Osteoblast (primary cell): ENCODE measurements around the gene PLD6. TPM values are rescaled to one million over a fixed set of nuclear protein-coding genes. Genes with fewer than 3 reads are reported as not detected.

Source experiments
- DNase-seq: peaks from one replicate; pipeline ENCODE4 v3.0.0; 2011; ENCODE audit warnings: low spot score, mixed read lengths; ENCODE audit not compliant: insufficient read length; ENCODE audit errors: missing footprints
- H2AFZ ChIP-seq: 2 replicates; pipeline ENCODE4 v1.6.0; 2011; ENCODE audit warnings: mild to moderate bottlenecking, low read length
- H3K27ac ChIP-seq: 2 replicates; pipeline ENCODE4 v1.5.1; 2011; ENCODE audit warnings: mild to moderate bottlenecking, low read depth, low read length, moderate library complexity
- H3K27me3 ChIP-seq: 2 replicates; pipeline ENCODE4 v1.6.0; 2012; ENCODE audit warnings: mild to moderate bottlenecking, control low read depth, inconsistent platforms, low read length, moderate library complexity; ENCODE audit not compliant: insufficient read depth
- H3K36me3 ChIP-seq: 2 replicates; pipeline ENCODE4 v1.5.1; 2011; ENCODE audit warnings: mild to moderate bottlenecking, low read length, control low read depth, moderate library complexity; ENCODE audit not compliant: insufficient read depth
- H3K4me1 ChIP-seq: 2 replicates; pipeline ENCODE4 v1.5.1; 2011; ENCODE audit warnings: mild to moderate bottlenecking, low read length, control low read depth, moderate library complexity; ENCODE audit not compliant: insufficient read depth
- H3K4me2 ChIP-seq: 2 replicates; pipeline ENCODE4 v1.6.0; 2011; ENCODE audit warnings: mild to moderate bottlenecking, low read length; ENCODE audit not compliant: insufficient read depth
- H3K4me3 ChIP-seq: fragments of 200-600 bp; sonication (generic); 3 replicates; pipeline ENCODE4 v1.5.1; 2012; ENCODE audit warnings: mild to moderate bottlenecking, low read length, inconsistent platforms; ENCODE audit not compliant: insufficient read depth
- H3K79me2 ChIP-seq: 2 replicates; pipeline ENCODE4 v1.6.0; 2012; ENCODE audit warnings: mild to moderate bottlenecking, low read length, control low read depth, inconsistent platforms; ENCODE audit not compliant: insufficient read depth
- H3K9me3 ChIP-seq: 2 replicates; pipeline ENCODE4 v1.5.1; 2011; ENCODE audit warnings: low read depth, low read length, control low read depth
- H4K20me1 ChIP-seq: 2 replicates; pipeline ENCODE4 v1.6.0; 2012; ENCODE audit warnings: mild to moderate bottlenecking, low read length, control low read depth; ENCODE audit not compliant: insufficient read depth
- CTCF ChIP-seq: IDR thresholded peaks from 2 replicates; pipeline ENCODE4 v1.5.1; 2011; ENCODE audit warnings: mild to moderate bottlenecking, low read depth, low read length, moderate library complexity; ENCODE audit errors: extremely low read depth
- total RNA-seq: library from RNA; depleted of rRNA; stranded (reverse); fragments of >200 nt; gene quantifications from 2 replicates; pipeline ENCODE4 v1.2.3, GENCODE V29; 2012

The PLD6 gene
- total RNA-seq, 1 donor = 1.4 TPM

GRCh38 chr17:17169396-17169795, 36.7 kb downstream of the PLD6 start:
- H4K20me1 ChIP-seq = peaks cover 53% of the 10 kb centered on the region
- no peaks in the 10 kb centered on the region for H3K4me1 ChIP-seq

GRCh38 chr17:17168401-17168800, 37.7 kb downstream of the PLD6 start:
- peak; percentile 71 for DNase-seq
- no peak overlapping the region for H3K4me2 ChIP-seq
- no peak overlapping the region for H2AFZ ChIP-seq
- no peaks in the 10 kb centered on the region for H3K9me3 ChIP-seq
- no peak overlapping the region for H3K4me3 ChIP-seq
- peaks cover 54% of the 10 kb centered on the region for H4K20me1 ChIP-seq
- no peak for TF ChIP-seq CTCF
- H3K79me2 ChIP-seq = peaks cover 16% of the 10 kb centered on the region
- no peaks in the 10 kb centered on the region for H3K27me3 ChIP-seq
- H3K36me3 ChIP-seq = peaks cover 93% of the 10 kb centered on the region
- H3K27ac ChIP-seq = no peak overlapping the region
- no peaks in the 10 kb centered on the region for H3K4me1 ChIP-seq

More at GRCh38 chr17:17169396-17169795, 36.7 kb downstream of the PLD6 start:
- Histone ChIP-seq H3K36me3 (peaks cover 93% of the 10 kb centered on the region), H3K9me3 (no peaks in the 10 kb centered on the region), H3K27me3 (no peaks in the 10 kb centered on the region), H2AFZ (no peak overlapping the region), H3K79me2 (peaks cover 16% of the 10 kb centered on the region), H3K27ac (no peak overlapping the region), H3K4me3 (no peak overlapping the region), H3K4me2 (no peak overlapping the region)
- TF ChIP-seq CTCF = no peak
- DNase-seq = peak; percentile 54

- peak; percentile 86 for DNase-seq
- Histone ChIP-seq H3K4me1 (no peaks in the 10 kb centered on the region), H2AFZ (no peak overlapping the region), H3K4me2 (no peak overlapping the region), H3K27ac (no peak overlapping the region), H3K4me3 (no peak overlapping the region), H3K27me3 (no peaks in the 10 kb centered on the region), H3K9me3 (no peaks in the 10 kb centered on the region), H4K20me1 (peaks cover 56% of the 10 kb centered on the region), H3K36me3 (peaks cover 93% of the 10 kb centered on the region), H3K79me2 (peaks cover 20% of the 10 kb centered on the region)
- no peak for TF ChIP-seq CTCF
These were observed 38.1 kb downstream of the PLD6 start for GRCh38 chr17:17167986-17168385.

GRCh38 chr17:17167356-17167755, 38.8 kb downstream of the PLD6 start:
- H3K4me1 ChIP-seq = no peaks in the 10 kb centered on the region
- DNase-seq = peak; percentile 65
- peaks cover 59% of the 10 kb centered on the region for H4K20me1 ChIP-seq
- TF ChIP-seq CTCF = no peak
- H3K27ac ChIP-seq = no peak overlapping the region
- no peak overlapping the region for H3K4me3 ChIP-seq
- H3K4me2 ChIP-seq = no peak overlapping the region
- H3K79me2 ChIP-seq = peaks cover 23% of the 10 kb centered on the region
- no peak overlapping the region for H2AFZ ChIP-seq
- H3K9me3 ChIP-seq = no peaks in the 10 kb centered on the region
- H3K27me3 ChIP-seq = no peaks in the 10 kb centered on the region
- H3K36me3 ChIP-seq = peaks cover 93% of the 10 kb centered on the region
